IPS-NIHi7 (cell line): ENCODE measurements around the gene SHF.

Source experiments
- DNase-seq: peaks from one replicate; pipeline ENCODE4 v3.0.0; 2012; ENCODE audit warnings: mixed read lengths; ENCODE audit errors: extremely low spot score

SHF gene

GRCh38 chr15:45199136-45199810 lies 11.5 kb upstream of the SHF start:
- DNase-seq, result no peak

- DNase-seq, result peak; percentile 68
Observed at GRCh38 chr15:45198337-45199135, 10.8 kb upstream of the SHF start.

- no peak for DNase-seq
Observed at GRCh38 chr15:45197512-45197911, 9.7 kb upstream of the SHF start.

- no peak for DNase-seq
Observed at GRCh38 chr15:45187578-45187893, 230 bp downstream of the SHF start.

- no peak for DNase-seq
Observed at GRCh38 chr15:45186771-45187577, 792 bp downstream of the SHF start.

- DNase-seq, result no peak
Observed at GRCh38 chr15:45185903-45186770, 1.6 kb downstream of the SHF start.

- no peak for DNase-seq
Observed at GRCh38 chr15:45185069-45185779, 2.5 kb downstream of the SHF start.

GRCh38 chr15:45184562-45185041 lies 3.2 kb downstream of the SHF start:
- DNase-seq, result no peak

GRCh38 chr15:45183511-45183910 lies 4.3 kb downstream of the SHF start:
- DNase-seq, result no peak

- DNase-seq, result no peak
Observed at GRCh38 chr15:45182996-45183395, 4.8 kb downstream of the SHF start.

- DNase-seq, result no peak
Observed at GRCh38 chr15:45181491-45182285, 6.1 kb downstream of the SHF start.

- DNase-seq, result no peak
Observed at GRCh38 chr15:45180648-45181436, 6.9 kb downstream of the SHF start.

GRCh38 chr15:45180201-45180600 lies 7.6 kb downstream of the SHF start:
- no peak for DNase-seq

GRCh38 chr15:45179221-45179985 lies 8.4 kb downstream of the SHF start:
- peak; percentile 84 for DNase-seq

GRCh38 chr15:45177285-45177684 lies 10.5 kb downstream of the SHF start:
- no peak for DNase-seq

- no peak for DNase-seq
Observed at GRCh38 chr15:45174577-45174976, 13.2 kb downstream of the SHF start.

- no peak for DNase-seq
Observed at GRCh38 chr15:45174069-45174468, 13.7 kb downstream of the SHF start.

GRCh38 chr15:45171912-45172311 lies 15.9 kb downstream of the SHF start:
- DNase-seq, result no peak
